ENCODE measurements around the gene AMOT. TPM values are rescaled to one million over a fixed set of nuclear protein-coding genes. Genes with fewer than 3 reads are reported as not detected.
A peak's percentile ranks its signal among the peaks of the same experiment; 100 is the strongest.

Gene AMOT
- total and polyA plus RNA-seq, 2 of the 4 experiments (the other 2 are of a cell fraction) = 4.7 to 9.1 TPM

DNA sequence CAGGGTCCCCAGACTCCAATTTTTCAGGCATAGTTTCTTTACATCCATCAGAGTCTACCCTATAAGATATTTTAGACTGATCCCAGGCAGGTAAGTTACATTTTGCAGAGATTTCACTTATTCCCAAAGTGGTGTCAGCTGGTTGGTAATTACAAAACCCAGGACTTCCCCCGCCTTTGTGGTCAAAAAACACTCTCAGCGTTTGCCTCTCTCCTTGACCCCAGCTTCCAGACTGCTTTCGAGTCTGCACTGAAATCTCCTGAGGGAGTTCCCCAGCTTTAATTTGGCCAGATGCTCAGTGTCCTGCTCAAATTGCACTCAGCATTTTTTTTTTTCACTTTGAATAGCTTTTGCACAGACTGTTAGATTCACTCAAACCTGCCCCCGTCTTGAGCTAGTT, 11.2 kb upstream of the AMOT start:
- no TSS peak for BruUV-seq (replicated peaks)
- H4K91ac ChIP-seq (ENCODE audit: insufficient read depth, low read depth, low read length) = no peak overlapping the region
- no peak overlapping the region for H2AK9ac ChIP-seq (replicated peaks; ENCODE audit: low read depth, low read length, poor library complexity)
- dilution Hi-C loops (cut with HindIII; ENCODE audit: low sequenced_read_pairs, unreplicated experiment) = no loop called here
- intact Hi-C loops (cut with micrococcal nuclease) = no loop called here
- no peak for TF ChIP-seq NFE2L2 (IDR thresholded peaks at IDR 0.05; ENCODE audit: low read depth, low read length)
- TF ChIP-seq MAFK (IDR thresholded peaks at IDR 0.05; ENCODE audit: low read depth, low read length) = no peak
- TF ChIP-seq, protein P1, sequence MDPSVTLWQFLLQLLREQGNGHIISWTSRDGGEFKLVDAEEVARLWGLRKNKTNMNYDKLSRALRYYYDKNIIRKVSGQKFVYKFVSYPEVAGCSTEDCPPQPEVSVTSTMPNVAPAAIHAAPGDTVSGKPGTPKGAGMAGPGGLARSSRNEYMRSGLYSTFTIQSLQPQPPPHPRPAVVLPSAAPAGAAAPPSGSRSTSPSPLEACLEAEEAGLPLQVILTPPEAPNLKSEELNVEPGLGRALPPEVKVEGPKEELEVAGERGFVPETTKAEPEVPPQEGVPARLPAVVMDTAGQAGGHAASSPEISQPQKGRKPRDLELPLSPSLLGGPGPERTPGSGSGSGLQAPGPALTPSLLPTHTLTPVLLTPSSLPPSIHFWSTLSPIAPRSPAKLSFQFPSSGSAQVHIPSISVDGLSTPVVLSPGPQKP (IDR thresholded peaks at IDR 0.05; ENCODE audit: borderline replicate concordance, low read depth, low read length) = no peak
- TF ChIP-seq MAZ (IDR thresholded peaks at IDR 0.05; ENCODE audit: borderline replicate concordance, low read depth, low read length) = no peak
- no peak for TF ChIP-seq RAD21 (IDR thresholded peaks at IDR 0.05; ENCODE audit: low read length)
- no peak for TF ChIP-seq RCOR1 (IDR thresholded peaks at IDR 0.05; ENCODE audit: insufficient replicate concordance, low read length)
- TF ChIP-seq, protein P2, sequence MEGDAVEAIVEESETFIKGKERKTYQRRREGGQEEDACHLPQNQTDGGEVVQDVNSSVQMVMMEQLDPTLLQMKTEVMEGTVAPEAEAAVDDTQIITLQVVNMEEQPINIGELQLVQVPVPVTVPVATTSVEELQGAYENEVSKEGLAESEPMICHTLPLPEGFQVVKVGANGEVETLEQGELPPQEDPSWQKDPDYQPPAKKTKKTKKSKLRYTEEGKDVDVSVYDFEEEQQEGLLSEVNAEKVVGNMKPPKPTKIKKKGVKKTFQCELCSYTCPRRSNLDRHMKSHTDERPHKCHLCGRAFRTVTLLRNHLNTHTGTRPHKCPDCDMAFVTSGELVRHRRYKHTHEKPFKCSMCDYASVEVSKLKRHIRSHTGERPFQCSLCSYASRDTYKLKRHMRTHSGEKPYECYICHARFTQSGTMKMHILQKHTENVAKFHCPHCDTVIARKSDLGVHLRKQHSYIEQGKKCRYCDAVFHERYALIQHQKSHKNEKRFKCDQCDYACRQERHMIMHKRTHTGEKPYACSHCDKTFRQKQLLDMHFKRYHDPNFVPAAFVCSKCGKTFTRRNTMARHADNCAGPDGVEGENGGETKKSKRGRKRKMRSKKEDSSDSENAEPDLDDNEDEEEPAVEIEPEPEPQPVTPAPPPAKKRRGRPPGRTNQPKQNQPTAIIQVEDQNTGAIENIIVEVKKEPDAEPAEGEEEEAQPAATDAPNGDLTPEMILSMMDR (conservative IDR thresholded peaks at IDR 0.05; ENCODE audit: low read depth, low read length) = no peak
- TF ChIP-seq, protein P3, sequence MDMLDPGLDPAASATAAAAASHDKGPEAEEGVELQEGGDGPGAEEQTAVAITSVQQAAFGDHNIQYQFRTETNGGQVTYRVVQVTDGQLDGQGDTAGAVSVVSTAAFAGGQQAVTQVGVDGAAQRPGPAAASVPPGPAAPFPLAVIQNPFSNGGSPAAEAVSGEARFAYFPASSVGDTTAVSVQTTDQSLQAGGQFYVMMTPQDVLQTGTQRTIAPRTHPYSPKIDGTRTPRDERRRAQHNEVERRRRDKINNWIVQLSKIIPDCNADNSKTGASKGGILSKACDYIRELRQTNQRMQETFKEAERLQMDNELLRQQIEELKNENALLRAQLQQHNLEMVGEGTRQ (IDR thresholded peaks at IDR 0.05; ENCODE audit: low read depth, low read length) = no peak
- no peak for TF ChIP-seq FOS (IDR thresholded peaks at IDR 0.05; ENCODE audit: low read depth, low read length)
- no peak for TF ChIP-seq BHLHE40 (IDR thresholded peaks at IDR 0.05; ENCODE audit: low read depth, low read length)
- no peak for TF ChIP-seq MXI1 (IDR thresholded peaks at IDR 0.05; ENCODE audit: borderline replicate concordance, low read depth, low read length)
- TF ChIP-seq POLR2A (IDR thresholded peaks at IDR 0.05; ENCODE audit: low read depth, low read length) = no peak
- TF ChIP-seq CHD1 (IDR thresholded peaks at IDR 0.05; ENCODE audit: low read depth, low read length) = no peak
- TF ChIP-seq SMC3 (IDR thresholded peaks at IDR 0.05; ENCODE audit: low read depth, low read length) = no peak
- no peak for TF ChIP-seq CEBPB (IDR thresholded peaks at IDR 0.05; ENCODE audit: low read depth, low read length)
- TF ChIP-seq RFX5 (IDR thresholded peaks at IDR 0.05; ENCODE audit: low read depth, low read length) = no peak
- H3K4ac ChIP-seq (ENCODE audit: low read depth, low read length) = no peak overlapping the region
- H4K8ac ChIP-seq (ENCODE audit: low read depth in 2 of 2, low read length in 2 of 2) = no peak overlapping the region
- no peak overlapping the region for H3K27ac ChIP-seq (ENCODE audit: insufficient read depth, low read length)
- H4K20me1 ChIP-seq (ENCODE audit: insufficient read depth, low read length) = no peaks in the 10 kb centered on the region
- H3K9me3 ChIP-seq (ENCODE audit: control insufficient read depth, insufficient read depth, low read length) = no peaks in the 10 kb centered on the region
- H2BK5ac ChIP-seq (ENCODE audit: low read depth, low read length, poor library complexity, severe bottlenecking) = no peak overlapping the region
- no peak overlapping the region for H2AFZ ChIP-seq (replicated peaks; ENCODE audit: low read length, poor library complexity)
- ChIA-PET CTCF (interaction anchor here (1.0 kb wide), 1 partner anchor 8 kb away, joined by 3 read pairs; no protein-coding TSS in a partner anchor), POLR2A (ENCODE audit: unreplicated experiment) (no interaction called here)
- no peak overlapping the region for H3K14ac ChIP-seq (replicated peaks; ENCODE audit: low read depth, low read length)
- no peak overlapping the region for H3K4me2 ChIP-seq (ENCODE audit: low read depth, low read length)
- H2BK120ac ChIP-seq (ENCODE audit: low read depth, low read length) = no peak overlapping the region
- ATAC-seq (ENCODE audit: low read depth) = 0 out of 2 replicates have a peak, but pooled peaks have one; percentile 37
- in situ Hi-C loops (cut with MboI; ENCODE audit: low sequenced_read_pairs) = no loop called here
- H3K79me1 ChIP-seq (ENCODE audit: low read depth in 1 of 2, low read length in 2 of 2) = no peaks in the 10 kb centered on the region
- H3K4me1 ChIP-seq (ENCODE audit: control insufficient read depth, insufficient read depth, low read length) = no peaks in the 10 kb centered on the region
- H2BK15ac ChIP-seq (ENCODE audit: low read depth, low read length) = no peak overlapping the region
- H3K9me1 ChIP-seq (ENCODE audit: insufficient read depth, low read length) = no peaks in the 10 kb centered on the region
- no peak overlapping the region for H4K5ac ChIP-seq (ENCODE audit: low read depth, low read length)
- no peak overlapping the region for H3K9ac ChIP-seq (ENCODE audit: low read depth, low read length)
- H2AK5ac ChIP-seq (ENCODE audit: low read depth, low read length) = no peak overlapping the region
- H3K36me3 ChIP-seq (ENCODE audit: control insufficient read depth, insufficient read depth, low read length) = no peaks in the 10 kb centered on the region
- DNase-seq = peak; percentile 73
- H2BK20ac ChIP-seq (ENCODE audit: low read depth, low read length) = no peak overlapping the region
- no peak overlapping the region for H3K4me3 ChIP-seq (ENCODE audit: insufficient read depth, low read depth, low read length)
- H3K23ac ChIP-seq (ENCODE audit: low read depth, low read length) = no peak overlapping the region
- H3K27me3 ChIP-seq (ENCODE audit: control insufficient read depth, insufficient read depth, low read length) = peaks cover 9% of the 10 kb centered on the region
- WGBS, 2 experiments (ENCODE audit: extremely low coverage in 2 of 2, insufficient read length in 1 of 2) = no CpG with 5 or more reads among the region's 4 CpGs
- no peak overlapping the region for H3K18ac ChIP-seq (ENCODE audit: low read depth, low read length)
- no peak overlapping the region for H3K56ac ChIP-seq (ENCODE audit: extremely low read depth, insufficient read depth, low read length)
